HepG2 (cell line): ENCODE measurements around the gene DHRS9. TPM values are rescaled to one million over a fixed set of nuclear protein-coding genes. Genes with fewer than 3 reads are reported as not detected.

ENCODE experiments used
- ATAC-seq: fragments of 200-7000 bp; cut with Tn5 transposase; 3 replicates; pipeline ENCODE4 v1.9.1; 2020; ENCODE audit warnings: mild to moderate bottlenecking, moderate library complexity
- BruUV-seq: library from RNA; stranded (reverse); fragments of 400-500 nt; replicated peaks from 2 replicates; lab custom pipeline; 2021; lab: Mats Ljungman, UMichigan
- CTCF ChIA-PET: fragments of 300-600 bp; formaldehyde crosslinking; extraction: SDS; loops from one replicate; lab custom pipeline; 2021; ENCODE audit warnings: low total read pairs, inconsistent platforms, low intra/inter-chr PET ratio; lab: Yijun Ruan, JAX
- POLR2A ChIA-PET: fragments of 350-600 bp; sonication (Branson Sonifier 250); formaldehyde crosslinking; loops from one replicate; lab custom pipeline; 2020; ENCODE audit warnings: antibody characterized with exemption, inconsistent platforms; lab: Yijun Ruan, JAX
- DNase-seq: peaks from one replicate; pipeline ENCODE4 v3.0.0-alpha.2; 2015; ENCODE audit warnings: low spot score
- FAIRE-seq: peaks from 3 replicates; lab custom pipeline; 2011; peaks lifted over from hg19 to GRCh38; lab: Jason Lieb, UNC
- H2AFZ ChIP-seq: one replicate; pipeline ENCODE4 v1.6.1; 2011; ENCODE audit warnings: low read length, inconsistent platforms
- H3K27ac ChIP-seq: fragments of 300-600 bp; 3 replicates; pipeline ENCODE4 v1.8.0; 2011; ENCODE audit warnings: mixed run types, mild to moderate bottlenecking, mixed read lengths, low read length, inconsistent platforms; ENCODE audit not compliant: insufficient read depth; ENCODE audit errors: extremely low read length
- H3K27me3 ChIP-seq, 2 experiments: fragments of 200-600 bp in 1 of 2; 2 replicates in 1 of 2; 3 replicates in 1 of 2; pipeline versions ENCODE4 v1.6.0 to v1.8.0; 2011; ENCODE audit warnings: low read length in 2 of 2, mild to moderate bottlenecking in 2 of 2, moderate library complexity in 2 of 2, inconsistent platforms in 1 of 2; ENCODE audit not compliant: insufficient read depth in 2 of 2, control insufficient read depth in 1 of 2
- H3K36me3 ChIP-seq, 2 experiments: fragments of 200-600 bp in 1 of 2; replicated peaks in 1 of 2; 2 replicates in 1 of 2; 3 replicates in 1 of 2; pipeline versions ENCODE4 v1.5.1 to v1.8.0; 2011; ENCODE audit warnings: low read length in 2 of 2, inconsistent platforms in 1 of 2; ENCODE audit not compliant: insufficient read depth in 2 of 2, control insufficient read depth in 1 of 2
- H3K4me1 ChIP-seq: 2 replicates; pipeline ENCODE4 v1.5.1; 2012; ENCODE audit warnings: low read length, inconsistent platforms; ENCODE audit not compliant: insufficient read depth
- H3K4me2 ChIP-seq: 2 replicates; pipeline ENCODE4 v1.6.0; 2011; ENCODE audit warnings: low read depth, low read length, inconsistent platforms
- H3K4me3 ChIP-seq, 3 experiments: fragments of 200-600 bp in 1 of 3; sonication (generic), shearing (Covaris generic) in 1 of 3; replicated peaks in 1 of 3; 2 replicates each; pipeline ENCODE4 v1.5.1; 2011 to 2016; ENCODE audit warnings: low read length in 3 of 3, inconsistent platforms in 2 of 3, low read depth in 2 of 3, mild to moderate bottlenecking in 2 of 3, control low read depth in 1 of 3, mixed read lengths in 1 of 3; ENCODE audit not compliant: insufficient read depth in 1 of 3
- H3K79me2 ChIP-seq: one replicate; pipeline ENCODE4 v1.6.1; 2011; ENCODE audit warnings: low read length, inconsistent platforms; ENCODE audit not compliant: insufficient read depth
- H3K9ac ChIP-seq: 2 replicates; pipeline ENCODE4 v1.6.0; 2011; ENCODE audit warnings: mild to moderate bottlenecking, low read depth, low read length, inconsistent platforms; ENCODE audit not compliant: insufficient read depth
- H3K9me3 ChIP-seq: 2 replicates; pipeline ENCODE4 v1.5.1; 2012; ENCODE audit warnings: mild to moderate bottlenecking, low read length
- H4K20me1 ChIP-seq: 2 replicates; pipeline ENCODE4 v1.6.0; 2011; ENCODE audit warnings: inconsistent platforms, mild to moderate bottlenecking, low read length, moderate library complexity; ENCODE audit not compliant: insufficient read depth
- ARID5B ChIP-seq: IDR thresholded peaks from 2 replicates; pipeline ENCODE4 v1.4.0; 2020; ENCODE audit warnings: mild to moderate bottlenecking, missing genetic modification reagents
- CCDC6 ChIP-seq: sonication (generic); formaldehyde crosslinking; IDR thresholded peaks from 2 replicates; pipeline ENCODE4 v1.8.1; 2022; ENCODE audit warnings: mild to moderate bottlenecking, missing genetic modification reagents, moderate library complexity
- GABPA ChIP-seq, 2 experiments: IDR thresholded peaks; 2 replicates each; pipeline ENCODE4 v1.6.1; 2011 to 2016; ENCODE audit warnings: low read depth in 2 of 2, low read length in 1 of 2, missing biosample characterization in 1 of 2, missing genetic modification characterization in 1 of 2
- HNRNPH1 ChIP-seq: fragments of 200-400 bp; formaldehyde crosslinking; optimal IDR thresholded peaks from 2 replicates; pipeline ENCODE3; 2017; ENCODE audit warnings: mild to moderate bottlenecking, low read depth, low read length
- IRF2 ChIP-seq: IDR thresholded peaks from 2 replicates; pipeline ENCODE4 v1.6.1; 2018; ENCODE audit warnings: missing genetic modification reagents, missing compliant biosample characterization
- JUND ChIP-seq: sonication (generic); formaldehyde crosslinking; IDR thresholded peaks from 2 replicates; pipeline ENCODE4 v1.8.0; 2022; ENCODE audit warnings: mild to moderate bottlenecking, missing genetic modification reagents
- MAFG ChIP-seq: sonication (generic); formaldehyde crosslinking; IDR thresholded peaks from 2 replicates; pipeline ENCODE4 v1.5.1; 2020; ENCODE audit warnings: mild to moderate bottlenecking, missing genetic modification reagents
- NFE2L2 ChIP-seq: fragments of 150-350 bp; IDR thresholded peaks from 2 replicates; pipeline ENCODE4 v1.6.1; 2014; ENCODE audit warnings: low read length
- NFIB ChIP-seq: sonication (generic); formaldehyde crosslinking; IDR thresholded peaks from 2 replicates; pipeline ENCODE4 v1.9.0; 2021; ENCODE audit warnings: missing genetic modification reagents, mild to moderate bottlenecking, borderline replicate concordance
- SMARCE1 ChIP-seq: fragments of 450-650 bp; IDR thresholded peaks from 2 replicates; pipeline ENCODE4 v1.6.1; 2017; ENCODE audit warnings: borderline replicate concordance
- THAP7 ChIP-seq: sonication (generic); formaldehyde crosslinking; IDR thresholded peaks from 2 replicates; pipeline ENCODE4 v1.8.1; 2023; ENCODE audit warnings: mild to moderate bottlenecking, missing genetic modification reagents
- ZBTB34 ChIP-seq: sonication (generic); formaldehyde crosslinking; IDR thresholded peaks from 2 replicates; pipeline ENCODE4 v1.8.0; 2022; ENCODE audit warnings: mild to moderate bottlenecking, missing genetic modification reagents
- ZFP37 ChIP-seq: sonication (generic); formaldehyde crosslinking; IDR thresholded peaks from 2 replicates; pipeline ENCODE4 v1.4.0; 2020; ENCODE audit warnings: missing genetic modification reagents, borderline replicate concordance
- ZNF207 ChIP-seq: fragments of 450-650 bp; IDR thresholded peaks from 2 replicates; pipeline ENCODE4 v1.6.1; 2016; ENCODE audit warnings: antibody characterized with exemption, borderline replicate concordance
- ZNF350 ChIP-seq: sonication (generic); formaldehyde crosslinking; IDR thresholded peaks from 2 replicates; pipeline ENCODE4 v1.4.0; 2020; ENCODE audit warnings: mild to moderate bottlenecking, low read depth, missing genetic modification reagents, borderline replicate concordance
- ZNF362 ChIP-seq: sonication (generic); formaldehyde crosslinking; IDR thresholded peaks from 2 replicates; pipeline ENCODE4 v1.4.0; 2020; ENCODE audit warnings: missing genetic modification reagents, mild to moderate bottlenecking, borderline replicate concordance
- ZNF878 ChIP-seq: sonication (generic); formaldehyde crosslinking; IDR thresholded peaks from 2 replicates; pipeline ENCODE4 v1.8.1; 2023; ENCODE audit warnings: mild to moderate bottlenecking, missing genetic modification reagents, moderate library complexity
- WGBS: methylation state at CpG from one replicate; pipeline ENCODE4 v1.1.6; 2017; ENCODE audit warnings: low lambda C conversion rate; 5-methylcytosine and 5-hydroxymethylcytosine counted together
- in situ Hi-C: cut with HindIII; loops from 2 replicates; pipeline ENCODE4 v1.10.0; 2017; ENCODE audit warnings: low pct_unique_long_range_greater_than_20kb; ENCODE audit not compliant: extremely low pct_ligation_motif_present
- intact Hi-C: fragments of 100-400 bp; cut with micrococcal nuclease; formaldehyde crosslinking; loops from one replicate; pipeline ENCODE4 v1.10.0; 2022; ENCODE audit not compliant: unreplicated experiment
- polyA plus RNA-seq, 8 experiments: library from polyadenylated mRNA; depleted of rRNA in 3 of 8; stranded (reverse) in 7 of 8; unstranded in 1 of 8; fragments of >200 nt; fragmentation: Illumina TruSeq in 4 of 8; extraction: Trizol in 4 of 8; gene quantifications; 2 replicates each; pipeline versions ENCODE4 v1.2.1 to v1.2.3, GENCODE V29; 2011 to 2016; ENCODE audit warnings: low read depth in 4 of 8, missing spikeins in 1 of 8, mixed read lengths in 1 of 8; ENCODE audit not compliant: insufficient read depth in 1 of 8
- total RNA-seq, 5 experiments: library from RNA; depleted of rRNA; stranded (reverse); fragments of >200 nt; fragmentation: Illumina TruSeq; extraction: Trizol; gene quantifications; 2 replicates each; pipeline ENCODE4 v1.2.3, GENCODE V29; 2016; ENCODE audit warnings: low read depth in 1 of 5

Gene DHRS9
- total and polyA plus RNA-seq, 2 of the 13 experiments (the other 11 are each of a cell fraction or from before 2014, with no cell fraction given), result not detected

- Histone ChIP-seq H3K4me1 (no peaks in the 10 kb centered on the region), H4K20me1 (no peaks in the 10 kb centered on the region), H3K9ac (no peak overlapping the region), H3K27ac (no peak overlapping the region), H3K9me3 (no peaks in the 10 kb centered on the region), H3K4me2 (no peak overlapping the region), H3K27me3 (peaks cover 5 to 15% of the 10 kb centered on the region in 2 experiments; a peak in 3 of 5 replicates), H3K36me3 (no peaks in the 10 kb centered on the region), H3K4me3 (no peak overlapping the region), H2AFZ (no peak overlapping the region), H3K79me2 (no peaks in the 10 kb centered on the region)
- in situ Hi-C loops, result no loop called here
- BruUV-seq, result no TSS peak
- CTCF ChIA-PET, result no interaction called here
- DNase-seq (no peak), FAIRE-seq (no peak), ATAC-seq (no peak)
- TF ChIP-seq NFE2L2, result no peak
- no peak for TF ChIP-seq GABPA (IDR thresholded peaks at IDR 0.05; ENCODE audit: low read depth, low read length)
- TF ChIP-seq GABPA (CRISPR knock-in tag; IDR thresholded peaks at IDR 0.05; ENCODE audit: low read depth), result no peak
- no peak for TF ChIP-seq SMARCE1
- TF ChIP-seq ZNF350, result no peak
- TF ChIP-seq ARID5B (CRISPR knock-in tag), result no peak
- no peak for TF ChIP-seq MAFG (CRISPR knock-in tag)
- TF ChIP-seq HNRNPH1, result no peak
- TF ChIP-seq NFIB (CRISPR knock-in tag), result no peak
- TF ChIP-seq CCDC6 (CRISPR knock-in tag), result no peak
- no peak for TF ChIP-seq ZBTB34 (CRISPR knock-in tag)
- TF ChIP-seq THAP7 (CRISPR knock-in tag), result no peak
- no peak for TF ChIP-seq IRF2 (CRISPR knock-in tag)
- no peak for TF ChIP-seq ZFP37
- TF ChIP-seq ZNF362 (CRISPR knock-in tag), result no peak
- TF ChIP-seq ZNF207, result no peak
- no peak for TF ChIP-seq ZNF878
- no peak for TF ChIP-seq JUND (CRISPR knock-in tag)
- POLR2A ChIA-PET, result no interaction called here
- intact Hi-C loops, result no loop called here
- 33% methylated on average over 4 of the region's 4 CpGs for WGBS
These were observed 44.7 kb downstream of the DHRS9 start for GRCh38 chr2:169114056-169114455.
